B cell (primary cell): ENCODE measurements around the gene NR6A1. TPM values are rescaled to one million over a fixed set of nuclear protein-coding genes. Genes with fewer than 3 reads are reported as not detected.

Experiments used
- ATAC-seq: fragments of 200-7000 bp; cut with Tn5 transposase; one replicate; pipeline ENCODE4 v1.10.0; 2021; ENCODE audit warnings: low read depth, mild to moderate bottlenecking, moderate number of reproducible peaks, moderate library complexity
- CTCF ChIA-PET: fragments of 350-600 bp; sonication (Branson Sonifier 250); formaldehyde crosslinking; loops from one replicate; lab custom pipeline; 2021; ENCODE audit warnings: antibody characterized with exemption, inconsistent platforms; lab: Charles Lee
- POLR2A ChIA-PET: fragments of 350-600 bp; sonication (Branson Sonifier 250); formaldehyde crosslinking; loops from one replicate; lab custom pipeline; 2021; ENCODE audit warnings: antibody characterized with exemption; lab: Charles Lee
- DNase-seq: peaks from one replicate; pipeline ENCODE4 v3.0.0; 2013
- H2AFZ ChIP-seq: 2 replicates; pipeline ENCODE4 v1.6.1; 2012; ENCODE audit warnings: mild to moderate bottlenecking, low read depth, low read length; ENCODE audit not compliant: insufficient read depth, poor library complexity, severe bottlenecking
- H3K27ac ChIP-seq, 2 donors: 1 replicate in 1 of 2; 2 replicates in 1 of 2; pipeline ENCODE4 v1.5.1; 2012 to 2013; ENCODE audit warnings: low read length in 2 of 2, mild to moderate bottlenecking in 2 of 2, moderate library complexity in 1 of 2
- H3K27me3 ChIP-seq, 4 experiments: fragments of 200-600 bp in 1 of 4; sonication (generic) in 1 of 4; replicated peaks in 1 of 4; 1 replicate in 2 of 4; 2 replicates in 2 of 4; pipeline versions ENCODE4 v1.6.1 to v1.7.0; 2013 to 2016; ENCODE audit warnings: low read length in 3 of 4, mild to moderate bottlenecking in 2 of 4, mixed read lengths in 1 of 4, moderate library complexity in 1 of 4; ENCODE audit not compliant: insufficient read depth in 4 of 4, control insufficient read depth in 3 of 4; ENCODE audit errors: control extremely low read depth in 1 of 4
- H3K36me3 ChIP-seq, 2 experiments: replicated peaks in 1 of 2; 1 replicate in 1 of 2; 2 replicates in 1 of 2; pipeline versions ENCODE4 v1.6.1 to v1.7.1; 2013; ENCODE audit warnings: low read length in 1 of 2; ENCODE audit not compliant: insufficient read depth in 2 of 2, control insufficient read depth in 1 of 2; ENCODE audit errors: control extremely low read depth in 1 of 2, extremely low read depth in 1 of 2
- H3K4me1 ChIP-seq, 2 donors: fragments of 200-600 bp in 1 of 2; sonication (generic) in 1 of 2; 1 replicate in 1 of 2; 2 replicates in 1 of 2; pipeline versions ENCODE4 v1.5.1 to v1.6.1; 2013 to 2017; ENCODE audit warnings: low read length in 2 of 2; ENCODE audit not compliant: control insufficient read depth in 2 of 2, insufficient read depth in 2 of 2
- H3K4me2 ChIP-seq: replicated peaks from 2 replicates; pipeline ENCODE3; 2012; ENCODE audit warnings: mild to moderate bottlenecking, low read depth, low read length; ENCODE audit not compliant: poor library complexity, severe bottlenecking
- H3K4me3 ChIP-seq, 5 experiments: fragments of 200-600 bp in 1 of 5; sonication (generic) in 1 of 5; 1 replicate in 3 of 5; 2 replicates in 2 of 5; pipeline versions ENCODE4 v1.5.1 to v1.7.0; 2011 to 2016; ENCODE audit warnings: low read length in 4 of 5, mild to moderate bottlenecking in 4 of 5, low read depth in 2 of 5, control low read depth in 1 of 5, moderate library complexity in 1 of 5; ENCODE audit not compliant: insufficient read depth in 1 of 5; ENCODE audit errors: control extremely low read depth in 1 of 5, extremely low read depth in 1 of 5
- H3K79me2 ChIP-seq: fragments of 200-600 bp; sonication (generic); one replicate; pipeline ENCODE4 v1.6.0; 2016; ENCODE audit warnings: low read length; ENCODE audit not compliant: control insufficient read depth, insufficient read depth
- H3K9ac ChIP-seq: fragments of 200-600 bp; sonication (generic); 2 replicates; pipeline ENCODE4 v1.6.1; 2017; ENCODE audit warnings: mild to moderate bottlenecking, low read length, moderate library complexity
- H3K9me3 ChIP-seq, 3 donors: one replicate each; pipeline versions ENCODE4 v1.6.1 to v1.7.1; 2013; ENCODE audit warnings: low read length in 2 of 3; ENCODE audit not compliant: control insufficient read depth in 2 of 3, insufficient read depth in 1 of 3; ENCODE audit errors: control extremely low read depth in 1 of 3
- H4K20me1 ChIP-seq: 2 replicates; pipeline ENCODE4 v1.6.0; 2012; ENCODE audit warnings: mild to moderate bottlenecking, low read length; ENCODE audit not compliant: insufficient read depth, control insufficient read depth, poor library complexity, severe bottlenecking
- H3K27ac Mint-ChIP-seq: one replicate; pipeline ENCODE4 v1.8.0; 2021; ENCODE audit warnings: mixed read lengths
- H3K27me3 Mint-ChIP-seq: one replicate; pipeline ENCODE4 v1.8.0; 2021; ENCODE audit warnings: mixed read lengths
- H3K4me1 Mint-ChIP-seq: one replicate; pipeline ENCODE4 v1.8.0; 2021; ENCODE audit warnings: mixed read lengths
- H3K4me3 Mint-ChIP-seq: one replicate; pipeline ENCODE4 v1.8.0; 2021; ENCODE audit warnings: mixed read lengths
- H3K9me3 Mint-ChIP-seq: one replicate; pipeline ENCODE4 v1.8.0; 2022; ENCODE audit warnings: mixed read lengths; ENCODE audit not compliant: insufficient read depth
- EZH2 ChIP-seq: IDR thresholded peaks from 2 replicates; pipeline ENCODE4 v1.6.1; 2012; ENCODE audit warnings: borderline replicate concordance, low read depth, mild to moderate bottlenecking, moderate library complexity, low read length; ENCODE audit not compliant: insufficient read depth, poor library complexity, severe bottlenecking
- WGBS: methylation state at CpG from one replicate; pipeline ENCODE4 v1.1.5; 2013; ENCODE audit warnings: missing lambda C conversion rate; ENCODE audit not compliant: insufficient coverage; 5-methylcytosine and 5-hydroxymethylcytosine counted together
- intact Hi-C: fragments of 100-400 bp; cut with micrococcal nuclease; formaldehyde crosslinking; loops from one replicate; pipeline ENCODE4 v1.10.0; 2022
- polyA plus RNA-seq: library from polyadenylated mRNA; depleted of rRNA; stranded (reverse); fragments of >200 nt; gene quantifications from 2 replicates; pipeline ENCODE4 v1.2.3, GENCODE V29; 2012
- total RNA-seq, 2 donors: library from RNA; stranded (reverse); fragments of 120-200 nt in 1 of 2; gene quantifications; 1 replicate in 1 of 2; 2 replicates in 1 of 2; pipeline versions ENCODE4 v1.2.3 to v1.2.4, GENCODE V29; 2013 to 2022
- TF ChIP-seq, protein P1 (sequence below): fragments of 200-600 bp; IDR thresholded peaks from one replicate; pipeline ENCODE4 v1.8.0; 2022; ENCODE audit warnings: antibody characterized with exemption, mild to moderate bottlenecking

Gene NR6A1
- total and polyA plus RNA-seq, 2 donors (not counting 1 experiment from before 2014, with no cell fraction given): 0.09 to 0.67 TPM

- no CpG with 5 or more reads among the region's 5 CpGs for WGBS
- ChIA-PET CTCF (interaction anchor here (1.1 to 1.3 kb wide), 3 partner anchors 11 to 79 kb away, joined by 3 to 4 read pairs (median 3); no protein-coding TSS in a partner anchor), POLR2A (no interaction called here)
- Mint-ChIP-seq H3K27ac (no peak overlapping the region), H3K9me3 (no peaks in the 10 kb centered on the region), H3K4me1 (no peaks in the 10 kb centered on the region), H3K4me3 (no peak overlapping the region), H3K27me3 (peaks cover 5% of the 10 kb centered on the region)
- H2AFZ ChIP-seq: no peak overlapping the region
- H3K9me3 ChIP-seq: no peaks in the 10 kb centered on the region
- H4K20me1 ChIP-seq: no peaks in the 10 kb centered on the region
- H3K27me3 ChIP-seq: no peaks in the 10 kb centered on the region
- no peaks in the 10 kb centered on the region for H3K79me2 ChIP-seq
- no peaks in the 10 kb centered on the region for H3K4me1 ChIP-seq
- no peak overlapping the region for H3K27ac ChIP-seq
- intact Hi-C loops: no loop called here
- no peak for ATAC-seq
- no peaks in the 10 kb centered on the region for H3K36me3 ChIP-seq
- no peak for DNase-seq
- no peak overlapping the region for H3K9ac ChIP-seq
- TF ChIP-seq, protein P1, sequence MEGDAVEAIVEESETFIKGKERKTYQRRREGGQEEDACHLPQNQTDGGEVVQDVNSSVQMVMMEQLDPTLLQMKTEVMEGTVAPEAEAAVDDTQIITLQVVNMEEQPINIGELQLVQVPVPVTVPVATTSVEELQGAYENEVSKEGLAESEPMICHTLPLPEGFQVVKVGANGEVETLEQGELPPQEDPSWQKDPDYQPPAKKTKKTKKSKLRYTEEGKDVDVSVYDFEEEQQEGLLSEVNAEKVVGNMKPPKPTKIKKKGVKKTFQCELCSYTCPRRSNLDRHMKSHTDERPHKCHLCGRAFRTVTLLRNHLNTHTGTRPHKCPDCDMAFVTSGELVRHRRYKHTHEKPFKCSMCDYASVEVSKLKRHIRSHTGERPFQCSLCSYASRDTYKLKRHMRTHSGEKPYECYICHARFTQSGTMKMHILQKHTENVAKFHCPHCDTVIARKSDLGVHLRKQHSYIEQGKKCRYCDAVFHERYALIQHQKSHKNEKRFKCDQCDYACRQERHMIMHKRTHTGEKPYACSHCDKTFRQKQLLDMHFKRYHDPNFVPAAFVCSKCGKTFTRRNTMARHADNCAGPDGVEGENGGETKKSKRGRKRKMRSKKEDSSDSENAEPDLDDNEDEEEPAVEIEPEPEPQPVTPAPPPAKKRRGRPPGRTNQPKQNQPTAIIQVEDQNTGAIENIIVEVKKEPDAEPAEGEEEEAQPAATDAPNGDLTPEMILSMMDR: no peak
- no peak overlapping the region for H3K4me2 ChIP-seq
- H3K4me3 ChIP-seq: no peak overlapping the region
Measured at GRCh38 chr9:124632077-124632621, 139.0 kb downstream of the NR6A1 start.

DNA sequence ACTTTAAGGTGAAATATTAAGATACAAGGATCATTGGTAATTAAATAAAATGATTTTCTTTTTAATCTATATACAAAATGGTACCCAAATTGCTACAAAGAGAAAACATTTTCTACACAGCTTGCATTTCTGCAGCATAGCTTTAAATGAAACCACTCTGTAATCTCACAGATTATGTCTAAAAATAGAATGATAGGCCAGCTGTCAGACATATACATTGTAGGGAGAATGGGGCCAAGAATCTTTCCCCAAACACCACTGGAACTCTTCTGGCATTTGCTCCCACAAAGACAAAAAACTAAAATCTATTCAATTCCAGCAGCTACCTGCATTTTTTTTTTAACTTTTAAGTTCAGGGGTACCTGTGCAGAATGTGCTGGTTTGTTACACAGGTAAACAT is 139.8 kb downstream of the NR6A1 start:
- H3K4me1 ChIP-seq: no peaks in the 10 kb centered on the region
- ATAC-seq (no peak), DNase-seq (no peak)
- H3K27ac Mint-ChIP-seq: no peak overlapping the region
- H3K27me3 Mint-ChIP-seq: peaks cover 5% of the 10 kb centered on the region
- H3K4me2 ChIP-seq: no peak overlapping the region
- no peaks in the 10 kb centered on the region for H3K9me3 ChIP-seq
- ChIA-PET CTCF (interaction anchor here (1.1 to 1.3 kb wide), 3 partner anchors 10 to 80 kb away, joined by 3 to 4 read pairs (median 3); no protein-coding TSS in a partner anchor), POLR2A (no interaction called here)
- H3K4me3 Mint-ChIP-seq: no peak overlapping the region
- intact Hi-C loops: no loop called here
- TF ChIP-seq EZH2: no peak
- TF ChIP-seq, protein P1: no peak
- H3K36me3 ChIP-seq: no peaks in the 10 kb centered on the region
- no peaks in the 10 kb centered on the region for H3K9me3 Mint-ChIP-seq
- no peaks in the 10 kb centered on the region for H3K4me1 Mint-ChIP-seq
- no peaks in the 10 kb centered on the region for H3K27me3 ChIP-seq
- no peak overlapping the region for H3K9ac ChIP-seq
- no peaks in the 10 kb centered on the region for H4K20me1 ChIP-seq
- H3K27ac ChIP-seq: no peak overlapping the region
- no peak overlapping the region for H3K4me3 ChIP-seq
- H2AFZ ChIP-seq: no peak overlapping the region
- no peaks in the 10 kb centered on the region for H3K79me2 ChIP-seq
